H1 (cell line): ENCODE data around the gene PSMA2. TPM values are rescaled to one million over a fixed set of nuclear protein-coding genes. Genes with fewer than 3 reads are reported as not detected.

ENCODE experiments used
- PHF8 ChIP-seq: fragments of 200-600 bp; sonication (generic); conservative IDR thresholded peaks from 2 replicates; pipeline ENCODE4 v1.7.1; 2012; ENCODE audit warnings: low read depth, mild to moderate bottlenecking, inconsistent platforms, low read length, moderate library complexity
- RBBP5 ChIP-seq: IDR thresholded peaks from 2 replicates; pipeline ENCODE4 v1.7.1; 2012; ENCODE audit warnings: low read depth, mild to moderate bottlenecking, inconsistent platforms, low read length, moderate library complexity, borderline replicate concordance
- SAP30 ChIP-seq: fragments of 300-600 bp; sonication (generic); IDR thresholded peaks from 2 replicates; pipeline ENCODE4 v1.7.1; 2012; ENCODE audit warnings: low read length, moderate library complexity, mild to moderate bottlenecking, inconsistent platforms; ENCODE audit not compliant: insufficient read depth, insufficient replicate concordance
- SP4 ChIP-seq: IDR thresholded peaks from 2 replicates; pipeline ENCODE4 v1.6.1; 2012; ENCODE audit warnings: low read length, inconsistent platforms
- TAF1 ChIP-seq: IDR thresholded peaks from 2 replicates; pipeline ENCODE4 v1.6.1; 2011; ENCODE audit warnings: mild to moderate bottlenecking, low read depth, low read length
- TEAD4 ChIP-seq: IDR thresholded peaks from 2 replicates; pipeline ENCODE4 v1.6.1; 2012; ENCODE audit warnings: low read depth, low read length, inconsistent platforms, mixed read lengths
- polyA plus RNA-seq, 7 experiments: library from polyadenylated mRNA; depleted of rRNA in 3 of 7; stranded (reverse) in 5 of 7; unstranded in 2 of 7; fragments of >200 nt in 5 of 7; fragments of 200-250 nt in 2 of 7; gene quantifications; 1 replicate in 5 of 7; 2 replicates in 1 of 7; 4 replicates in 1 of 7; pipeline versions ENCODE4 v1.2.1 to v1.2.3, GENCODE V29; 2011 to 2013; ENCODE audit warnings: missing spikeins in 2 of 7, mixed read lengths in 2 of 7
- total RNA-seq: library from RNA; stranded (reverse); fragmentation: NEBNext Ultra II Directional; extraction: Animal tissue kit (Norgen Biotek cat#: 25700); gene quantifications from 2 replicates; pipeline ENCODE4 v1.2.1, GENCODE V29; 2021
- TF ChIP-seq, protein P1 (sequence below): fragments of 300-600 bp; sonication (generic); IDR thresholded peaks from 2 replicates; pipeline ENCODE4 v1.7.1; 2012; ENCODE audit warnings: low read length, moderate library complexity, mild to moderate bottlenecking, inconsistent platforms; ENCODE audit not compliant: insufficient replicate concordance

PSMA2 gene
- total and polyA plus RNA-seq, 2 of the 8 experiments (the other 6 are each of a cell fraction or from before 2014, with no cell fraction given): 211 to 259 TPM

- TF ChIP-seq, protein P1, sequence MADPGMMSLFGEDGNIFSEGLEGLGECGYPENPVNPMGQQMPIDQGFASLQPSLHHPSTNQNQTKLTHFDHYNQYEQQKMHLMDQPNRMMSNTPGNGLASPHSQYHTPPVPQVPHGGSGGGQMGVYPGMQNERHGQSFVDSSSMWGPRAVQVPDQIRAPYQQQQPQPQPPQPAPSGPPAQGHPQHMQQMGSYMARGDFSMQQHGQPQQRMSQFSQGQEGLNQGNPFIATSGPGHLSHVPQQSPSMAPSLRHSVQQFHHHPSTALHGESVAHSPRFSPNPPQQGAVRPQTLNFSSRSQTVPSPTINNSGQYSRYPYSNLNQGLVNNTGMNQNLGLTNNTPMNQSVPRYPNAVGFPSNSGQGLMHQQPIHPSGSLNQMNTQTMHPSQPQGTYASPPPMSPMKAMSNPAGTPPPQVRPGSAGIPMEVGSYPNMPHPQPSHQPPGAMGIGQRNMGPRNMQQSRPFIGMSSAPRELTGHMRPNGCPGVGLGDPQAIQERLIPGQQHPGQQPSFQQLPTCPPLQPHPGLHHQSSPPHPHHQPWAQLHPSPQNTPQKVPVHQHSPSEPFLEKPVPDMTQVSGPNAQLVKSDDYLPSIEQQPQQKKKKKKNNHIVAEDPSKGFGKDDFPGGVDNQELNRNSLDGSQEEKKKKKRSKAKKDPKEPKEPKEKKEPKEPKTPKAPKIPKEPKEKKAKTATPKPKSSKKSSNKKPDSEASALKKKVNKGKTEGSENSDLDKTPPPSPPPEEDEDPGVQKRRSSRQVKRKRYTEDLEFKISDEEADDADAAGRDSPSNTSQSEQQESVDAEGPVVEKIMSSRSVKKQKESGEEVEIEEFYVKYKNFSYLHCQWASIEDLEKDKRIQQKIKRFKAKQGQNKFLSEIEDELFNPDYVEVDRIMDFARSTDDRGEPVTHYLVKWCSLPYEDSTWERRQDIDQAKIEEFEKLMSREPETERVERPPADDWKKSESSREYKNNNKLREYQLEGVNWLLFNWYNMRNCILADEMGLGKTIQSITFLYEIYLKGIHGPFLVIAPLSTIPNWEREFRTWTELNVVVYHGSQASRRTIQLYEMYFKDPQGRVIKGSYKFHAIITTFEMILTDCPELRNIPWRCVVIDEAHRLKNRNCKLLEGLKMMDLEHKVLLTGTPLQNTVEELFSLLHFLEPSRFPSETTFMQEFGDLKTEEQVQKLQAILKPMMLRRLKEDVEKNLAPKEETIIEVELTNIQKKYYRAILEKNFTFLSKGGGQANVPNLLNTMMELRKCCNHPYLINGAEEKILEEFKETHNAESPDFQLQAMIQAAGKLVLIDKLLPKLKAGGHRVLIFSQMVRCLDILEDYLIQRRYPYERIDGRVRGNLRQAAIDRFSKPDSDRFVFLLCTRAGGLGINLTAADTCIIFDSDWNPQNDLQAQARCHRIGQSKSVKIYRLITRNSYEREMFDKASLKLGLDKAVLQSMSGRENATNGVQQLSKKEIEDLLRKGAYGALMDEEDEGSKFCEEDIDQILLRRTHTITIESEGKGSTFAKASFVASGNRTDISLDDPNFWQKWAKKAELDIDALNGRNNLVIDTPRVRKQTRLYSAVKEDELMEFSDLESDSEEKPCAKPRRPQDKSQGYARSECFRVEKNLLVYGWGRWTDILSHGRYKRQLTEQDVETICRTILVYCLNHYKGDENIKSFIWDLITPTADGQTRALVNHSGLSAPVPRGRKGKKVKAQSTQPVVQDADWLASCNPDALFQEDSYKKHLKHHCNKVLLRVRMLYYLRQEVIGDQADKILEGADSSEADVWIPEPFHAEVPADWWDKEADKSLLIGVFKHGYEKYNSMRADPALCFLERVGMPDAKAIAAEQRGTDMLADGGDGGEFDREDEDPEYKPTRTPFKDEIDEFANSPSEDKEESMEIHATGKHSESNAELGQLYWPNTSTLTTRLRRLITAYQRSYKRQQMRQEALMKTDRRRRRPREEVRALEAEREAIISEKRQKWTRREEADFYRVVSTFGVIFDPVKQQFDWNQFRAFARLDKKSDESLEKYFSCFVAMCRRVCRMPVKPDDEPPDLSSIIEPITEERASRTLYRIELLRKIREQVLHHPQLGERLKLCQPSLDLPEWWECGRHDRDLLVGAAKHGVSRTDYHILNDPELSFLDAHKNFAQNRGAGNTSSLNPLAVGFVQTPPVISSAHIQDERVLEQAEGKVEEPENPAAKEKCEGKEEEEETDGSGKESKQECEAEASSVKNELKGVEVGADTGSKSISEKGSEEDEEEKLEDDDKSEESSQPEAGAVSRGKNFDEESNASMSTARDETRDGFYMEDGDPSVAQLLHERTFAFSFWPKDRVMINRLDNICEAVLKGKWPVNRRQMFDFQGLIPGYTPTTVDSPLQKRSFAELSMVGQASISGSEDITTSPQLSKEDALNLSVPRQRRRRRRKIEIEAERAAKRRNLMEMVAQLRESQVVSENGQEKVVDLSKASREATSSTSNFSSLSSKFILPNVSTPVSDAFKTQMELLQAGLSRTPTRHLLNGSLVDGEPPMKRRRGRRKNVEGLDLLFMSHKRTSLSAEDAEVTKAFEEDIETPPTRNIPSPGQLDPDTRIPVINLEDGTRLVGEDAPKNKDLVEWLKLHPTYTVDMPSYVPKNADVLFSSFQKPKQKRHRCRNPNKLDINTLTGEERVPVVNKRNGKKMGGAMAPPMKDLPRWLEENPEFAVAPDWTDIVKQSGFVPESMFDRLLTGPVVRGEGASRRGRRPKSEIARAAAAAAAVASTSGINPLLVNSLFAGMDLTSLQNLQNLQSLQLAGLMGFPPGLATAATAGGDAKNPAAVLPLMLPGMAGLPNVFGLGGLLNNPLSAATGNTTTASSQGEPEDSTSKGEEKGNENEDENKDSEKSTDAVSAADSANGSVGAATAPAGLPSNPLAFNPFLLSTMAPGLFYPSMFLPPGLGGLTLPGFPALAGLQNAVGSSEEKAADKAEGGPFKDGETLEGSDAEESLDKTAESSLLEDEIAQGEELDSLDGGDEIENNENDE: no peak
- TF ChIP-seq RBBP5 (no peak), SAP30 (no peak), PHF8 (no peak), SP4 (no peak), TAF1 (no peak), TEAD4 (no peak)
Observed at GRCh38 chr7:42929449-42929848, 2.5 kb downstream of the PSMA2 start (continued).
